ENCODE data around the gene RELB. TPM values are rescaled to one million over a fixed set of nuclear protein-coding genes. Genes with fewer than 3 reads are reported as not detected.

The RELB gene
- total RNA-seq, 2 experiments from 2014 or later: 32.6 to 33.5 TPM

GRCh38 chr19:45010306-45010705 lies 9.0 kb downstream of the RELB start:
- DNase-seq: no peak
- Mint-ChIP-seq H3K4me1 (peaks cover 7% of the 10 kb centered on the region), H3K9me3 (no peaks in the 10 kb centered on the region), H3K4me3 (no peak overlapping the region), H3K36me3 (ENCODE audit: low read depth) (peaks cover 25% of the 10 kb centered on the region), H3K27ac (no peak overlapping the region), H3K27me3 (no peaks in the 10 kb centered on the region)
- ChIA-PET POLR2A (no interaction called here), CTCF (no interaction called here)

GRCh38 chr19:45011959-45012358 lies 10.7 kb downstream of the RELB start:
- H3K9me3 Mint-ChIP-seq: no peaks in the 10 kb centered on the region
- POLR2A ChIA-PET: no interaction called here
- no peaks in the 10 kb centered on the region for H3K27me3 Mint-ChIP-seq
- DNase-seq: no peak
- peaks cover 17% of the 10 kb centered on the region for H3K36me3 Mint-ChIP-seq (ENCODE audit: low read depth)
- no peak overlapping the region for H3K4me3 Mint-ChIP-seq
- CTCF ChIA-PET: no interaction called here
- H3K4me1 Mint-ChIP-seq: peaks cover 14% of the 10 kb centered on the region
- no peak overlapping the region for H3K27ac Mint-ChIP-seq

- ChIA-PET POLR2A (interaction anchor here (0.9 to 2.3 kb wide), 5 partner anchors 15 to 76 kb away, joined by 3 to 15 read pairs (median 4); partner anchors contain the start of genes CLASRP and PPP1R37), CTCF (interaction anchor here (0.7 kb wide), 4 partner anchors 23 to 121 kb away, joined by 3 to 6 read pairs (median 4); partner anchors contain the start of gene PPP1R37)
- Mint-ChIP-seq H3K27me3 (no peaks in the 10 kb centered on the region), H3K4me1 (peaks cover 14% of the 10 kb centered on the region), H3K36me3 (ENCODE audit: low read depth) (peaks cover 19% of the 10 kb centered on the region), H3K27ac (peak overlapping the region; percentile 84), H3K9me3 (no peaks in the 10 kb centered on the region), H3K4me3 (peak overlapping the region; percentile 35)
- peak; percentile 83 for DNase-seq
These were observed 15.4 kb downstream of the RELB start for GRCh38 chr19:45016388-45017314.

- Mint-ChIP-seq H3K27ac (no peak overlapping the region), H3K9me3 (no peaks in the 10 kb centered on the region), H3K27me3 (no peaks in the 10 kb centered on the region), H3K36me3 (ENCODE audit: low read depth) (peaks cover 13% of the 10 kb centered on the region), H3K4me3 (no peak overlapping the region), H3K4me1 (peaks cover 14% of the 10 kb centered on the region)
- POLR2A ChIA-PET: interaction anchor here (1.7 kb wide), 1 partner anchor 18 kb away, joined by 5 read pairs; the partner anchor contains the start of gene RELB
- CTCF ChIA-PET: interaction anchor here (1.2 kb wide), 1 partner anchor 40 kb away, joined by 3 read pairs; no protein-coding TSS in a partner anchor
- DNase-seq: no peak
These were observed 17.9 kb downstream of the RELB start for GRCh38 chr19:45019187-45019586.

- CTCF ChIA-PET: interaction anchor here (1.2 kb wide), 1 partner anchor 39 kb away, joined by 3 read pairs; no protein-coding TSS in a partner anchor
- H3K27ac Mint-ChIP-seq: no peak overlapping the region
- no peaks in the 10 kb centered on the region for H3K27me3 Mint-ChIP-seq
- peaks cover 13% of the 10 kb centered on the region for H3K36me3 Mint-ChIP-seq (ENCODE audit: low read depth)
- no peaks in the 10 kb centered on the region for H3K9me3 Mint-ChIP-seq
- no peak overlapping the region for H3K4me3 Mint-ChIP-seq
- POLR2A ChIA-PET: interaction anchor here (1.0 kb wide), 1 partner anchor 20 kb away, joined by 5 read pairs; no protein-coding TSS in a partner anchor
- no peak for DNase-seq
- peaks cover 14% of the 10 kb centered on the region for H3K4me1 Mint-ChIP-seq
These were observed 18.8 kb downstream of the RELB start for GRCh38 chr19:45020071-45020470.

GRCh38 chr19:45021971-45022370 lies 20.7 kb downstream of the RELB start:
- no peak for DNase-seq
- ChIA-PET POLR2A (interaction anchor here (1.5 kb wide), 1 partner anchor 13 kb away, joined by 3 read pairs; no protein-coding TSS in a partner anchor), CTCF (interaction anchor here (0.6 to 1.0 kb wide), 2 partner anchors 38 to 337 kb away, joined by 3 to 4 read pairs; no protein-coding TSS in a partner anchor)
- Mint-ChIP-seq H3K36me3 (ENCODE audit: low read depth) (peaks cover 17% of the 10 kb centered on the region), H3K4me1 (peaks cover 2% of the 10 kb centered on the region), H3K9me3 (no peaks in the 10 kb centered on the region), H3K27ac (no peak overlapping the region), H3K4me3 (no peak overlapping the region), H3K27me3 (no peaks in the 10 kb centered on the region)

GRCh38 chr19:45023048-45023447 lies 21.8 kb downstream of the RELB start:
- ChIA-PET CTCF (no interaction called here), POLR2A (no interaction called here)
- no peaks in the 10 kb centered on the region for H3K27me3 Mint-ChIP-seq
- no peak overlapping the region for H3K4me3 Mint-ChIP-seq
- H3K36me3 Mint-ChIP-seq (ENCODE audit: low read depth): peaks cover 18% of the 10 kb centered on the region
- H3K9me3 Mint-ChIP-seq: no peaks in the 10 kb centered on the region
- DNase-seq: no peak
- no peak overlapping the region for H3K27ac Mint-ChIP-seq
- H3K4me1 Mint-ChIP-seq: no peaks in the 10 kb centered on the region

GRCh38 chr19:45025264-45025663 lies 24.0 kb downstream of the RELB start:
- H3K4me1 Mint-ChIP-seq: no peaks in the 10 kb centered on the region
- no peak overlapping the region for H3K4me3 Mint-ChIP-seq
- POLR2A ChIA-PET: interaction anchor here (1.6 kb wide), 2 partner anchors 13 to 14 kb away, joined by 4 to 5 read pairs; partner anchors contain the start of gene CLASRP
- H3K9me3 Mint-ChIP-seq: no peaks in the 10 kb centered on the region
- no peak overlapping the region for H3K27ac Mint-ChIP-seq
- CTCF ChIA-PET: interaction anchor here (0.6 kb wide), 1 partner anchor 1321 kb away, joined by 3 read pairs; no protein-coding TSS in a partner anchor
- no peak for DNase-seq
- no peaks in the 10 kb centered on the region for H3K27me3 Mint-ChIP-seq
- peaks cover 20% of the 10 kb centered on the region for H3K36me3 Mint-ChIP-seq (ENCODE audit: low read depth)

GRCh38 chr19:45027371-45027770 lies 26.1 kb downstream of the RELB start:
- no peak overlapping the region for H3K27ac Mint-ChIP-seq
- H3K4me3 Mint-ChIP-seq: no peak overlapping the region
- H3K27me3 Mint-ChIP-seq: no peaks in the 10 kb centered on the region
- H3K36me3 Mint-ChIP-seq (ENCODE audit: low read depth): peaks cover 32% of the 10 kb centered on the region
- ChIA-PET CTCF (interaction anchor here (1.6 kb wide), 1 partner anchor 32 kb away, joined by 4 read pairs; no protein-coding TSS in a partner anchor), POLR2A (interaction anchor here (3.2 kb wide), 1 partner anchor 12 kb away, joined by 19 read pairs; the partner anchor contains the start of gene CLASRP)
- no peaks in the 10 kb centered on the region for H3K4me1 Mint-ChIP-seq
- H3K9me3 Mint-ChIP-seq: no peaks in the 10 kb centered on the region
- no peak for DNase-seq

- H3K4me3 Mint-ChIP-seq: no peak overlapping the region
These were observed 29.6 kb downstream of the RELB start for GRCh38 chr19:45030825-45031224.

GRCh38 chr19:45032421-45032820 lies 31.2 kb downstream of the RELB start:
- POLR2A ChIA-PET: no interaction called here
- Mint-ChIP-seq H3K9me3 (no peaks in the 10 kb centered on the region), H3K27me3 (no peaks in the 10 kb centered on the region), H3K27ac (no peak overlapping the region), H3K4me1 (no peaks in the 10 kb centered on the region), H3K36me3 (ENCODE audit: low read depth) (peaks cover 52% of the 10 kb centered on the region), H3K4me3 (no peak overlapping the region)
- CTCF ChIA-PET: no interaction called here
- no peak for DNase-seq

More at GRCh38 chr19:45030825-45031224, 29.6 kb downstream of the RELB start:
- no peaks in the 10 kb centered on the region for H3K27me3 Mint-ChIP-seq
- POLR2A ChIA-PET: no interaction called here
- CTCF ChIA-PET: no interaction called here
- no peak for DNase-seq
- H3K4me1 Mint-ChIP-seq: no peaks in the 10 kb centered on the region
- H3K36me3 Mint-ChIP-seq (ENCODE audit: low read depth): peaks cover 54% of the 10 kb centered on the region
- no peaks in the 10 kb centered on the region for H3K9me3 Mint-ChIP-seq
- no peak overlapping the region for H3K27ac Mint-ChIP-seq

GRCh38 chr19:45035755-45036154 lies 34.5 kb downstream of the RELB start:
- Mint-ChIP-seq H3K9me3 (no peaks in the 10 kb centered on the region), H3K4me3 (no peak overlapping the region), H3K27ac (no peak overlapping the region), H3K27me3 (no peaks in the 10 kb centered on the region), H3K4me1 (peaks cover 21% of the 10 kb centered on the region), H3K36me3 (ENCODE audit: low read depth) (peaks cover 57% of the 10 kb centered on the region)
- DNase-seq: no peak
- ChIA-PET POLR2A (no interaction called here), CTCF (no interaction called here)

All from activated CD4-positive, alpha-beta memory T cell treated with anti-CD3 and anti-CD28 coated beads, Interleukin-2, amount 10 ng/mL, durations not matched to agents 7 days and 5 days (primary cell).